CD4-positive, alpha-beta T cell treated with Interleukin-15 for 1 hour (primary cell): ENCODE results near the gene DMRTC1.
"Not testable (repeated sequence)": the region's sequence is repeated elsewhere in the genome, so short reads cannot be mapped to it uniquely, and the experiment has no call there.

Experiments
- DNase-seq: peaks from one replicate; pipeline ENCODE4 v3.0.0-alpha.2; 2020

The DMRTC1 gene, protein sequence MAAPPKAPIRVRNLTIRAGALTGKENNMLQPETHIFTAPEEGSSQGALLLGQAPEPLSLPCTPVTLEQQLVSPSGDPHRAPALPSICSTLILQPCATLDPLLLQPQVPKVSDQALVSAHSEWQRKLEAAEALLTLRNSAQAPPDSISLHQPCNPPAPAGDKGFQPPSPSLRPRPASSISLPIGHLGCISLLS

GRCh38 chrX:72943819-72944169 lies at the start of gene DMRTC1:
Gene DMRTC1 (minus strand): TSS chrX:72943837. CDS start chrX:72875694, 68,143 bp downstream.
- not testable (repeated sequence) for DNase-seq

DNA sequence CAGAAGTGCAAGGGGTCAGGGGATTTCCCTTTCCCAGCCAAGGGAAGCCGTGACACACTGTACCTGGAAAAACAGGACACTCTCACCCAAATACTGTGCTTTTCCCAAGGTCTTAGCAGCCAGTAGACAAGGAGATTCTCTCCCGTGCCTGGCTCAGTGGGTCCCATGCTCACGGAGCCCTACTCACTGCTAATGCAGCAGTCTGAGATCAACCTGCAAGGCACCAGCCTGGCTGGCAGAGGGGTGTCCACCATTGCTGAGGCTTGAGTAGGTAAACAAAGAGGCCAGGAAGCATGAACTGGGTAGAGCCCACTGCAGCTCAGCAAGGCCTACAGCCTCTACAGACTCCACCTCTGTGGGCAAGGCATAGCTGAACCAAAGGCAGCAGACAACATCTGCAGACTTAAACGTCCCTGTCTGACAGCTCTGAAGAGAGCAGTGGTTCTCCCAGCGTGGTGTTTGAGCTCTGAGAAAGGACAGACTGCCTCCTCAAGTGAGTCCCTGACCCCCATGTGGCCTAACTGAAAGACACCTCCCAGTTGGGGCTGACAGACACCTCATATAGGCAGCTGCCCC lies 37.3 kb upstream of the DMRTC1 start:
- DNase-seq: not testable (repeated sequence)

GRCh38 chrX:72974885-72975284 lies 31.2 kb upstream of the DMRTC1 start:
- DNase-seq: not testable (repeated sequence)

DNA sequence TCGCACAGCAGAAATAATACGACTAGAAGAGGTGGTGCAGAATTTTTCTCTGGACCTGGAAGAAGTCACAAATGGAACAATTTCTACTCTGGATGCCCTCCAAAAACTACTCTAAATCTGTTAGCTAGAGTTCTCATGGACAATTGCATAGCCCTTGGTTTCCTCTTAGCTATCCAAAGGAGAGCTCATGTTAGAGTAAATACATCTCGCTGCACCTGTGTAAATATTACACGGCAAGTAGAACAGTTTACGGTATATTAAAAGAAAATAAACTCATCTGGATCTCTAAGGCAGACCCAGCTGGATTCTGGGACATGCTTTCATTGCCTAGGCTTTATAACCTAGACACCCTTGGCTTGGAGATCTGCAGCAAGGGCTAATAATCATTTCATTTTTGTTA lies 28.2 kb upstream of the DMRTC1 start:
- DNase-seq: not testable (repeated sequence)

DNA sequence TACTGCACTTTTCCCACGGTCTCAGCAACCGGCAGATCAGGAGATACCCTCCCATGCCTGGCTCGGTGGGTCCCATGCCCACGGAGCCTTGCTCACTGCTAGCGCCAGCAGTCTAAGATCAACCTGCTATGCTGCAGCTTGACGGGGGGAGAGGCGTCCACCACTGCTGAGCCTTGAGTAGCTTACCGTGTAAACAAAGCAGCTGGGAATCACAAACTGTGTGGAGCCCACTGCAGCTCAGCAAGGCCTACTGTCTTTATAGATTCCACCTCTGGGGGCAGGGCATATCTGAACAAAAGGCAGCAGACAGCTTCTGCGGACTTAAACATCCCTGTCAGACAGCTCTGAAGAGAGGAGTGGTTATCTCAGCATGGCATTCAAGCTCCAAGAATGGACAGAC lies 16.3 kb upstream of the DMRTC1 start:
- DNase-seq: not testable (repeated sequence)

DNA sequence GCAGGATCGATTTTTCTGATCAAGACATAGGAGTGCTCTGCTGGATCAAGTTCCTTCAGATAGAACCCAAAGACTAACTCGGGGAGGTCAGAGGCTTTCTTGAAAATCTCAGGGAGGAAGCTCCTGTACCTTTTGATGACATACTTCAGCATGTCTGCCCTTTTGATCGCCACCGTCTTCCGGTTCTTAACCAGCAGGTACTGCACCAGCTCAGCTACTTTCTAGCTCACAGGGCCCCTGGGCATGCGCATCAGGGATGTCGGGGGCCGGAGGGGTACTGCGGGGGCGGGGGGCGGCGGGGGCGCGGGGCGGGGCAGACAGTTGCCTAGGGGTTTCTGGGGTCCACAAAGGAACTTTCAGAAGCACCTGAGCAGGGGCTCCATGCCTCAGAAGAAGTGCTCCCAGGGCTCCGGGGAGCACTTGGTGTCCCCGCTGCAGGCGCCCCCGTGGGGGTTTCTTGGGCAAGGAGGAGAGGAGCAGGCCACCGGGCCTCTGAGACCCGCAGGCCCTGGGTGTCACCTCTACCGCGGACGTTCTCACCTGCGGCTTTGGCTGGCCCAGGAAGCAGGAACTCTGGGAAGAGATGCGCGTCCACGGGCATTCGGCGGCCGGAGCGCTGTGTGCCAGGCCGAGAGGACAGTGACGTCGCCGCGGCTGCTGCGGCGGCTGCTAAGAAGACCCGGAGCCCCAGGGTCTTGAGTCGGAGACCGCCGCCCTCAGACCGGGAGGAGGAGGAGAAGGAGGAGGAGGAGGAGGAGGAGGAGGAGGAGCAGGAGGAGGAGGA lies 410 bp downstream of the DMRTC1 start:
- not testable (repeated sequence) for DNase-seq

DNA sequence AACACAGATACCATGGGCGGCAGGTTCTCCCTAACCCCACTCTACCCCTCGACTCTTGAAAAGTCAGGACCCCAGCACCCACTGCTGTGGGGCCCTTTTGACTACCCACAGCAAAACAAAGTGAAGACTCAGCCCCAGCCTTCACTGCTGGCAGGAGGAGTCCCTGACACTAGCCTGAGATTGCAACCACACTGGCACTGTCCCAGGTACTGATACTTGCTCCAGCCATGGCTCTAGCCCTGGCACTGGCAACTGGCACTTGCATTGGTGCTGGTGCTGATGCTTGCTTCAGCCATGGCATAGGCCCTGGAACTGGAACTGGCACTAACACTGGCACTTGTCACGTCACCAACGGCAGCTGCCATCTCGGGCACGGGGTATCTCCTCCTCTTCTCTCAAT lies 1.4 kb downstream of the DMRTC1 start:
- not testable (repeated sequence) for DNase-seq

GRCh38 chrX:72937906-72938305 lies 5.7 kb downstream of the DMRTC1 start, which contains the start of gene FAM236A:
Gene FAM236A (plus strand): TSS chrX:72938206. CDS start chrX:72938263, 57 bp downstream.
- DNase-seq: not testable (repeated sequence)

GRCh38 chrX:72936882-72937455 lies 6.7 kb downstream of the DMRTC1 start:
- DNase-seq: not testable (repeated sequence)

DNA sequence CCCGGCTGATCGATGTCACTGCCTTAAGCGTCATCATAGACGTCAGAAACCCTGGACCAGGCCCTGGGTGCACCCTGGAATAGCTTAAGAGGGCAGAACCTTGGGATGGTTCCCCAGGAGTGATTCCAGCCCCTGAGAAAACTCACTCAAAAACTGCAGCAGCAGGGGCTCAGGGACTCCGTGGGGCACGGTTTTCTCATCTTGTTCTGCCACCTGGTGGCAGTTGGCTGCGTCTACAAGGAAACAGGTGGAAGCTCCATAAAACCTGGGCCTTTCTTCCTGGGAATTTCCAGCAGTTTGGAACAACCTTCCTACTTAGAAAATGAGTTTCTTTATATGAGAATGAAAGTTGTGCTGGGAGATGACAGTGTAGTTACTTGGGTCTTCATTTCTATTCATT lies 7.2 kb downstream of the DMRTC1 start:
- DNase-seq: not testable (repeated sequence)

- not testable (repeated sequence) for DNase-seq
These were observed 11.4 kb downstream of the DMRTC1 start for GRCh38 chrX:72932283-72932682.

- DNase-seq: not testable (repeated sequence)
These were observed 27.5 kb downstream of the DMRTC1 start for GRCh38 chrX:72916096-72916495.

DNA sequence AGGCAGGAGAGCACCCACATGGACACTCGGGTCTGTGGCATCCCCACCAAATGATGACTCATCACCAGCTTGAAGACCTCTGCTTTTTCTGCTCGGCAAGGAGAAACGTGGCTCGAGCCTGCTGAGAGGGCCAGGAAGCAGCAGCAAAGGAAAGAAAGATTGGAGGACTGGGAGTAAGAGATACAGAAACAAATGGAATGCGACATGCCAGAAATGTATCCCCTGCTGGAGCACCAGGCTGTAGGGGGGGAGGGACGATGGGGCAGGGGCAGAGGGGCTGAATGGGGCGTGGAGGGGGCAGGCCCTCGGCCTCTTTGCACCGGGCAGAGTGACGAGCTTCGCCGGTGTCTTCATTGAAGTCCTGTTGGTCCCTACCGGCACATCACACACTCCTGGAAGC lies 31.3 kb downstream of the DMRTC1 start, which contains the start of gene FAM236C:
Gene FAM236C (plus strand): TSS at position 301 of the 400 bp plus-strand sequence. CDS start 100 bp downstream, outside the sequence.
- DNase-seq: not testable (repeated sequence)

DNA sequence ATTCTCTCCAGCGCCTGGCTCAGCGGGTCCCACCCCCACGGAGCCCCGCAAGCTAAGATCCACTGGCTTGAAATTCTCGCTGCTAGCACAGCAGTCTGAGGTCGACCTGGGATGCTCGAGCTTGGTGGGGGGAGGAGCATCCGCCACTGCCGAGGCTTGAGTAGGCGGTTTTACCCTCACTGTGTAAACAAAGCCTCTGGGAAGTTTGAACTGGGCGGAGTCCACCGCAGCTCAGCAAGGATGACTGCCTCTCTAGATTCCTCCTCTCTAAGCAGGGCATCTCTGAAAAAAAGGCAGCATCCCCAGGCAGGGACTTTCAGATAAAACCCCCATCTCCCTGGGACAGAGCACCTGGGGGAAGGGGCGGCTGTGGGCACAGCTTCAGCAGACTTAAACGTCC lies 53.9 kb downstream of the DMRTC1 start:
- DNase-seq: not testable (repeated sequence)

- DNase-seq: not testable (repeated sequence)
These were observed 60.7 kb downstream of the DMRTC1 start for GRCh38 chrX:72882898-72883297.

GRCh38 chrX:72837532-72837931 lies 106.1 kb downstream of the DMRTC1 start:
- DNase-seq: not testable (repeated sequence)

DNA sequence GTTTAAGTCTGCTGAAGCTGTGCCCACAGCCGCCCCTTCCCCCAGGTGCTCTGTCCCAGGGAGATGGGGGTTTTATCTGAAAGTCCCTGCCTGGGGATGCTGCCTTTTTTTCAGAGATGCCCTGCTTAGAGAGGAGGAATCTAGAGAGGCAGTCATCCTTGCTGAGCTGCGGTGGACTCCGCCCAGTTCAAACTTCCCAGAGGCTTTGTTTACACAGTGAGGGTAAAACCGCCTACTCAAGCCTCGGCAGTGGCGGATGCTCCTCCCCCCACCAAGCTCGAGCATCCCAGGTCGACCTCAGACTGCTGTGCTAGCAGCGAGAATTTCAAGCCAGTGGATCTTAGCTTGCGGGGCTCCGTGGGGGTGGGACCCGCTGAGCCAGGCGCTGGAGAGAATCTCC lies 112.9 kb downstream of the DMRTC1 start:
- DNase-seq: not testable (repeated sequence)
